Amniotic epithelial cell (primary cell): ENCODE results near the gene IPO8.
A peak's percentile ranks its signal among the peaks of the same experiment; 100 is the strongest.
"Not testable (repeated sequence)": the region's sequence is repeated elsewhere in the genome, so short reads cannot be mapped to it uniquely, and the experiment has no call there.

Experiments
- DNase-seq: peaks from one replicate; pipeline ENCODE4 v3.0.0-alpha.2; 2010; ENCODE audit warnings: low read depth

The IPO8 gene

GRCh38 chr12:30603129-30603528 is 92.5 kb downstream of the IPO8 start:
- DNase-seq = no peak

GRCh38 chr12:30602678-30603077 is 93.0 kb downstream of the IPO8 start:
- no peak for DNase-seq

GRCh38 chr12:30599608-30600007 is 96.1 kb downstream of the IPO8 start:
- DNase-seq = peak; percentile 16

GRCh38 chr12:30598889-30599288 is 96.8 kb downstream of the IPO8 start:
- no peak for DNase-seq

- DNase-seq = no peak
Observed at GRCh38 chr12:30595742-30596141, 99.9 kb downstream of the IPO8 start.

DNA sequence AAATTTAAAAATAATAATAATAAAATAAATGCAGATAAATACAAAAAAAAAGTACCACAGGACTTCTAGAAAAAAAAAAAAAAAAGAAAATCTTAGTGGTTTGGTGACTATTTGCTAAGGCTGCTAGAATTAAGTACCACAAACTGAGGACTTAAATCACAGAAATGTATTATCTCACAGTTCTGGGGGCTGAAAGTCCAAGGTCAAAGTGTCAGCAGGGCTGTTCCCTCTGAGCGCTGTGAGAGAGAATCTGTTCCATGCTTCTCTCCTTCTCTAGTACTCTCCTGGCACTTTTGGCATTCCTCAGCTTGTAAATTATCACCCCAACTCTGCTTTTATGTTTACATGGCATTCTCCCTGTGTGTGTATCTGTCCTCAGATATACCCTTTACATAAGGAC is 101.2 kb downstream of the IPO8 start:
- DNase-seq = no peak

DNA sequence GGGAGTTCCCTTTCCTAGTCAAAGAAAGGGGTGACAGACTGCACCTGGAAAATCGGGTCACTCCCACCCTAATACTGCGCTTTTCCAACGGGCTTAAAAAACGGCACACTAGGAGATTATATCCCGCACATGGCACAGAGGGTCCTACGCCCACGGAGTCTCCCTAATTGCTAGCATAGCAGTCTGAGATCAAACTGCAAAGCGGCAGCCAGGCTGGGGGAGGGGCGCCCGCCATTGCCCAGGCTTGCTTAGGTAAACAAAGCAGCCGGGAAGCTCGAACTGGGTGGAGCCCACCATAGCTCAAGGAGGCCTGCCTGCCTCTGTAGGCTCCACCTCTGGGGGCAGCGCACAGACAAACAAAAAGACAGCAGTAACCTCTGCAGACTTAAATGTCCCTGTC is 107.1 kb downstream of the IPO8 start:
- not testable (repeated sequence) for DNase-seq

GRCh38 chr12:30587782-30588181 is 107.9 kb downstream of the IPO8 start:
- no peak for DNase-seq

DNA sequence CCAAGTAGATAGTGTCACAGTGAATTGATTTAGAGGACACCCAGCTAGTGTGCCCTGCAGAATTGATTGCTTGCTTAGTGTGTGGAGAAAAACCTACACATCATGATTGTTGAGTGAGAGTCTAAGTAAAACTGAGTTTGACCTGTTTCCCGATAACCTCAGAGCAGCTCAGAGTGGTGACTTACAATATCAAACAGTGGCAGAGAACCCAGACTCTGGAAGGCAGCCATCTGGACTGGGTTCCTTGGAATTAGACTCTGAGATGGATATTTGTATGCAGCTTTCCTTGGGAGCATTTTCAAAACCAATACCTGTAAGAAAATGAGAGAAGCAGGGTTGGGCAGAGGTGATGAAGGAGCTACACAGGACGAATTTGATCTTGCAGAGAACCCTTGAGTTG is 109.8 kb downstream of the IPO8 start:
- no peak for DNase-seq

GRCh38 chr12:30582943-30583342 is 112.7 kb downstream of the IPO8 start:
- DNase-seq = no peak

GRCh38 chr12:30580344-30580743 is 115.3 kb downstream of the IPO8 start:
- no peak for DNase-seq
